Measurements from ENCODE around the gene MTCL3.

DNA sequence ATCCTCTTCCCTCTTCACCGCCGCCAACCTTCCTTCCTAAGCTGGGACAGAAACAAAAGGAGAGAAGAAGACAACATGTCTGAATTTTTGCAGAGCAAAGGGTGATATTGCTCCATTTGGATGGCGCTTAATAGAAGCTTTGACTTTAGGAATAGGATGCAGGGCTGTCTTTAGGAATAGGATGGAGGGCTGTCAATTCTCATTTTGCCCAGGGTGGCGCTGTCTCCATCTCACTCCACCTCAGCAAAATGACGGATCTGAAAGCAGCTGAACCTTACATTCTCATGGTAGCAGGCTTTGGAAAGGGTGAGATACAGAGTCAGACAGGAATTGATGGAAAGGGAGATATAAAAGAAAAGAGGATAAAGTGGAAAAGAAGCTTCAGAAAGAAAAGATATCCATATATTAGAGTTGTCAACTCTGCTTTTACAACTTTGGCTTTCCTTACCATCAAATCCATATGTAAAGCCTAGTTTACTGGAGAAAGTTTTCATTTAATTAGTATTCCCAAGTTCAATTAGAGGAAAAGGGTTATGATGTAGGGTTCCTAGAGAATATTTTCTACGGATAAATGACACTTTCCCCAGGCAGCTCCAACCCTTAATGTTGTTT lies 2.4 kb downstream of the MTCL3 start:
- TF ChIP-seq, protein P1, sequence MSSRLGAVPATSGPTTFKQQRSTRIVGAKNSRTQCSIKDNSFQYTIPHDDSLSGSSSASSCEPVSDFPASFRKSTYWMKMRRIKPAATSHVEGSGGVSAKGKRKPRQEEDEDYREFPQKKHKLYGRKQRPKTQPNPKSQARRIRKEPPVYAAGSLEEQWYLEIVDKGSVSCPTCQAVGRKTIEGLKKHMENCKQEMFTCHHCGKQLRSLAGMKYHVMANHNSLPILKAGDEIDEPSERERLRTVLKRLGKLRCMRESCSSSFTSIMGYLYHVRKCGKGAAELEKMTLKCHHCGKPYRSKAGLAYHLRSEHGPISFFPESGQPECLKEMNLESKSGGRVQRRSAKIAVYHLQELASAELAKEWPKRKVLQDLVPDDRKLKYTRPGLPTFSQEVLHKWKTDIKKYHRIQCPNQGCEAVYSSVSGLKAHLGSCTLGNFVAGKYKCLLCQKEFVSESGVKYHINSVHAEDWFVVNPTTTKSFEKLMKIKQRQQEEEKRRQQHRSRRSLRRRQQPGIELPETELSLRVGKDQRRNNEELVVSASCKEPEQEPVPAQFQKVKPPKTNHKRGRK (CRISPR knock-in tag; IDR thresholded peaks at IDR 0.05; ENCODE audit: borderline replicate concordance): no peak
- TF ChIP-seq, protein P2, sequence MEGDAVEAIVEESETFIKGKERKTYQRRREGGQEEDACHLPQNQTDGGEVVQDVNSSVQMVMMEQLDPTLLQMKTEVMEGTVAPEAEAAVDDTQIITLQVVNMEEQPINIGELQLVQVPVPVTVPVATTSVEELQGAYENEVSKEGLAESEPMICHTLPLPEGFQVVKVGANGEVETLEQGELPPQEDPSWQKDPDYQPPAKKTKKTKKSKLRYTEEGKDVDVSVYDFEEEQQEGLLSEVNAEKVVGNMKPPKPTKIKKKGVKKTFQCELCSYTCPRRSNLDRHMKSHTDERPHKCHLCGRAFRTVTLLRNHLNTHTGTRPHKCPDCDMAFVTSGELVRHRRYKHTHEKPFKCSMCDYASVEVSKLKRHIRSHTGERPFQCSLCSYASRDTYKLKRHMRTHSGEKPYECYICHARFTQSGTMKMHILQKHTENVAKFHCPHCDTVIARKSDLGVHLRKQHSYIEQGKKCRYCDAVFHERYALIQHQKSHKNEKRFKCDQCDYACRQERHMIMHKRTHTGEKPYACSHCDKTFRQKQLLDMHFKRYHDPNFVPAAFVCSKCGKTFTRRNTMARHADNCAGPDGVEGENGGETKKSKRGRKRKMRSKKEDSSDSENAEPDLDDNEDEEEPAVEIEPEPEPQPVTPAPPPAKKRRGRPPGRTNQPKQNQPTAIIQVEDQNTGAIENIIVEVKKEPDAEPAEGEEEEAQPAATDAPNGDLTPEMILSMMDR (IDR thresholded peaks at IDR 0.05): peak; percentile 77
- TF ChIP-seq CREM (CRISPR knock-in tag; IDR thresholded peaks at IDR 0.05) (no peak), ZNF219 (CRISPR knock-in tag; IDR thresholded peaks at IDR 0.05; ENCODE audit: borderline replicate concordance) (no peak), SMAD3 (CRISPR knock-in tag; IDR thresholded peaks at IDR 0.05; ENCODE audit: borderline replicate concordance) (no peak), KAT7 (CRISPR knock-in tag; IDR thresholded peaks at IDR 0.05; ENCODE audit: borderline replicate concordance) (no peak)
